ENCODE data around the gene SLC25A41. TPM values are rescaled to one million over a fixed set of nuclear protein-coding genes. Genes with fewer than 3 reads are reported as not detected.

The SLC25A41 gene
- total RNA-seq, 1 experiment from 2014 or later = not detected

GRCh38 chr19:6471076-6471475 is 37.5 kb upstream of the SLC25A41 start:
- intact Hi-C loops (cut with micrococcal nuclease) = no loop called here
- BruUV-seq (replicated peaks) = no TSS peak
- Mint-ChIP-seq H3K27ac (ENCODE audit: low read depth, unreplicated experiment) (no peak overlapping the region), H3K27me3 (ENCODE audit: insufficient read depth, unreplicated experiment) (no peaks in the 10 kb centered on the region), H3K36me3 (ENCODE audit: insufficient read depth, unreplicated experiment) (peaks cover 6% of the 10 kb centered on the region), H3K9me3 (ENCODE audit: unreplicated experiment) (no peaks in the 10 kb centered on the region), H3K4me3 (ENCODE audit: unreplicated experiment) (no peak overlapping the region), H3K4me1 (ENCODE audit: insufficient read depth, unreplicated experiment) (no peaks in the 10 kb centered on the region)
- TF ChIP-seq CTCF (IDR thresholded peaks at IDR 0.05; ENCODE audit: unreplicated experiment) = no peak
- DNase-seq (ENCODE audit: unreplicated experiment) = no peak
- ChIA-PET POLR2A (no interaction called here), CTCF (no interaction called here)

DNA sequence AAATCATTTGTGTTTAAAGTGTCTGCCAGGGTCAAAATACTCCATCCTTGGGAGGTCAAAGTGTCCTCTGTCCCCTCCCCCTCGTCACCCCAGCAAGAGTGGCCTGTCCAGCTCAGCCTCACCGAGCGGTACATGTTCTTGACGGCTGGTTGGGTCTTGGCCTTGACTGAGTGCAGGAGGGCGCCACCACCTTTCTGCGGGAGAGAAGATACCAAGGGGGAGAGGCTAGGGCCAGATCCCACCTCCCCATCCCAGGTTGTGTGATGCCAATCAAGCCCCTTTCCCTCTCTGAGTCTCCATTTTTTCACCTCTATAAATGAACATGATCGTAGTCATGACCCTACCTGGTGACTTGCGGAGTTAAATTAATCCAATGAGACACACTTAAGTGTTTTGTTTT is 36.6 kb upstream of the SLC25A41 start:
- intact Hi-C loops (cut with micrococcal nuclease) = no loop called here
- Mint-ChIP-seq H3K4me3 (ENCODE audit: unreplicated experiment) (no peak overlapping the region), H3K4me1 (ENCODE audit: insufficient read depth, unreplicated experiment) (no peaks in the 10 kb centered on the region), H3K27me3 (ENCODE audit: insufficient read depth, unreplicated experiment) (no peaks in the 10 kb centered on the region), H3K9me3 (ENCODE audit: unreplicated experiment) (no peaks in the 10 kb centered on the region), H3K27ac (ENCODE audit: low read depth, unreplicated experiment) (no peak overlapping the region), H3K36me3 (ENCODE audit: insufficient read depth, unreplicated experiment) (peaks cover 12% of the 10 kb centered on the region)
- no peak for TF ChIP-seq CTCF (IDR thresholded peaks at IDR 0.05; ENCODE audit: unreplicated experiment)
- CTCF ChIA-PET = interaction anchor here (0.6 kb wide), 1 partner anchor 1624 kb away, joined by 3 read pairs; no protein-coding TSS in a partner anchor
- DNase-seq (ENCODE audit: unreplicated experiment) = no peak
- BruUV-seq (replicated peaks) = no TSS peak
- POLR2A ChIA-PET = interaction anchor here (0.5 kb wide), 1 partner anchor 344 kb away, joined by 3 read pairs; no protein-coding TSS in a partner anchor

DNA sequence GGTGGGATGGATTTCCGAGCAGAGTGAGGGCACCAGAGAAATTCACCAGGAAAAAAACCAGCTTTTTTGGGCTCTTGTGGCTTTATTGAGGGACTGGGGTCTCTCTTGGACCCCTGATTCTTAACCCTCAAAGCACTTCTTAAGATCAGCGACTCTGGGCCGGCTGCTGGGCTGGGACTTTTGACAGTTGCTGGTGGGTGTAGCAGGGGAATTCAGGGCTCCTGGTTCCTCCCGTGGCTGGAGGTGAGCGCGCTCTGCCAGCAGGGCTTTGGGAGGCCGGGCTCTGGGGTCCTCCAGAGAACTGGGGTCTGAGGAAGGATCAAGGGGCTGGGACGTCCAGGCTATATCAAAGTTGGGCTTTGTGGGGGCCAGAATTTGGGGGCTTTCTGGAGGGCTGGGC is 33.8 kb upstream of the SLC25A41 start:
- Mint-ChIP-seq H3K36me3 (ENCODE audit: insufficient read depth, unreplicated experiment) (peaks cover 16% of the 10 kb centered on the region), H3K4me3 (ENCODE audit: unreplicated experiment) (no peak overlapping the region), H3K27ac (ENCODE audit: low read depth, unreplicated experiment) (no peak overlapping the region), H3K4me1 (ENCODE audit: insufficient read depth, unreplicated experiment) (peaks cover 7% of the 10 kb centered on the region), H3K27me3 (ENCODE audit: insufficient read depth, unreplicated experiment) (no peaks in the 10 kb centered on the region), H3K9me3 (ENCODE audit: unreplicated experiment) (no peaks in the 10 kb centered on the region)
- TF ChIP-seq CTCF (IDR thresholded peaks at IDR 0.05; ENCODE audit: unreplicated experiment) = no peak
- intact Hi-C loops (cut with micrococcal nuclease) = no loop called here
- no peak for DNase-seq (ENCODE audit: unreplicated experiment)
- ChIA-PET CTCF (no interaction called here), POLR2A (no interaction called here)
- BruUV-seq (replicated peaks) = no TSS peak

GRCh38 chr19:6466526-6467248 is 33.1 kb upstream of the SLC25A41 start:
- H3K36me3 Mint-ChIP-seq (ENCODE audit: insufficient read depth, unreplicated experiment) = peaks cover 16% of the 10 kb centered on the region
- H3K27me3 Mint-ChIP-seq (ENCODE audit: insufficient read depth, unreplicated experiment) = no peaks in the 10 kb centered on the region
- POLR2A ChIA-PET = no interaction called here
- intact Hi-C loops (cut with micrococcal nuclease) = no loop called here
- TF ChIP-seq CTCF (IDR thresholded peaks at IDR 0.05; ENCODE audit: unreplicated experiment) = no peak
- no TSS peak for BruUV-seq (replicated peaks)
- H3K9me3 Mint-ChIP-seq (ENCODE audit: unreplicated experiment) = no peaks in the 10 kb centered on the region
- H3K4me1 Mint-ChIP-seq (ENCODE audit: insufficient read depth, unreplicated experiment) = peaks cover 11% of the 10 kb centered on the region
- H3K27ac Mint-ChIP-seq (ENCODE audit: low read depth, unreplicated experiment) = no peak overlapping the region
- CTCF ChIA-PET = interaction anchor here (0.8 kb wide), 1 partner anchor 125 kb away, joined by 3 read pairs; no protein-coding TSS in a partner anchor
- H3K4me3 Mint-ChIP-seq (ENCODE audit: unreplicated experiment) = no peak overlapping the region
- no peak for DNase-seq (ENCODE audit: unreplicated experiment)

All from MCF 10A (cell line).